Measurements from ENCODE around the gene SREBF2. TPM values are rescaled to one million over a fixed set of nuclear protein-coding genes. Genes with fewer than 3 reads are reported as not detected.

SREBF2 gene
- total and polyA plus RNA-seq, 9 of the 15 experiments (the other 6 are each of a cell fraction or from before 2014, with no cell fraction given), result 1.1 to 84.2 (median 26.9) TPM

GRCh38 chr22:41863472-41863871, 30.6 kb downstream of the SREBF2 start:
- Histone ChIP-seq H3K9me3 (replicated peaks; ENCODE audit: control insufficient read depth, insufficient read depth, low read depth, low read length) (no peaks in the 10 kb centered on the region), H3K79me2 (ENCODE audit: control insufficient read depth, insufficient read depth, low read length) (peaks cover 77% of the 10 kb centered on the region), H2AFZ (ENCODE audit: low read depth, low read length) (no peak overlapping the region), H3K9me1 (ENCODE audit: control insufficient read depth, insufficient read depth, low read length) (no peaks in the 10 kb centered on the region), H3K4me3 (no peak overlapping the region), H3K4me2 (ENCODE audit: insufficient read depth, low read length) (no peak overlapping the region), H3K27me3 (ENCODE audit: control insufficient read depth in 2 of 2, insufficient read depth in 2 of 2, low read length in 2 of 2) (no peaks in the 10 kb centered on the region), H3K4me1 (replicated peaks in 1 of 2; ENCODE audit: control insufficient read depth in 2 of 2, insufficient read depth in 2 of 2, low read length in 2 of 2) (peaks cover 0 to 8% of the 10 kb centered on the region in 2 experiments; a peak in 3 of 5 replicates), H3K9ac (ENCODE audit: insufficient read depth in 1 of 2, low read depth in 2 of 2, low read length in 2 of 2) (no peak overlapping the region), H4K20me1 (replicated peaks; ENCODE audit: control insufficient read depth, insufficient read depth, low read length) (peaks cover 38% of the 10 kb centered on the region), H3K27ac (ENCODE audit: extremely low read depth, low read depth, low read length) (no peak overlapping the region), H3K36me3 (ENCODE audit: control insufficient read depth, insufficient read depth, low read length) (peaks cover 44% of the 10 kb centered on the region)
- TF ChIP-seq COPS2 (conservative IDR thresholded peaks at IDR 0.05), result no peak
- no peak for TF ChIP-seq PURB (CRISPR knock-in tag; IDR thresholded peaks at IDR 0.05; ENCODE audit: low read depth)
- no peak for TF ChIP-seq HINFP (tag; conservative IDR thresholded peaks at IDR 0.05; ENCODE audit: low read depth)
- TF ChIP-seq CEBPG (CRISPR knock-in tag; IDR thresholded peaks at IDR 0.05), result no peak
- TF ChIP-seq CEBPG (tag; conservative IDR thresholded peaks at IDR 0.05 in 1 of 2, IDR thresholded peaks at IDR 0.05 in 1 of 2), result no peak
- TF ChIP-seq CBX8 (IDR thresholded peaks at IDR 0.05; ENCODE audit: borderline replicate concordance, extremely low read depth, low read depth, low read length, poor library complexity, severe bottlenecking), result no peak
- no peak for TF ChIP-seq RERE (CRISPR knock-in tag; IDR thresholded peaks at IDR 0.05; ENCODE audit: borderline replicate concordance)
- no peak for TF ChIP-seq SIRT6 (IDR thresholded peaks at IDR 0.05; ENCODE audit: low read depth, low read length)
- no peak for TF ChIP-seq CC2D1A (IDR thresholded peaks at IDR 0.05)
- TF ChIP-seq ZNF263 (CRISPR knock-in tag; IDR thresholded peaks at IDR 0.05; ENCODE audit: borderline replicate concordance), result no peak
- TF ChIP-seq PRPF4 (IDR thresholded peaks at IDR 0.05; ENCODE audit: insufficient read depth, low read depth, low read length, poor library complexity, severe bottlenecking), result no peak
- TF ChIP-seq RBM39 (optimal IDR thresholded peaks at IDR 0.05; ENCODE audit: low read depth, low read length), result no peak
- TF ChIP-seq TAF9B (IDR thresholded peaks at IDR 0.05; ENCODE audit: partially characterized antibody), result no peak
- TF ChIP-seq ZBTB5 (IDR thresholded peaks at IDR 0.05), result no peak
- ATAC-seq (no peak), FAIRE-seq (no peak), DNase-seq (ENCODE audit: extremely low read depth in 1 of 4, low spot score in 3 of 4) (no peak)
- ChIA-PET CTCF (ENCODE audit: low intra/inter-chr PET ratio) (no interaction called here), POLR2A (no interaction called here)
- in situ Hi-C loops (cut with MboI) (no loop called here), intact Hi-C loops (cut with micrococcal nuclease) (no loop called here)
- no TSS peak for BruUV-seq (replicated peaks)
- 81% methylated on average over 2 of the region's 2 CpGs for WGBS (ENCODE audit: insufficient coverage, low coverage, missing lambda C conversion rate)
